GM19463 (cell line): ENCODE results near the gene PTPRM.

Source experiments
- ATAC-seq: cut with Tn5 transposase; IDR thresholded peaks from one replicate; pipeline ENCODE4 v1.9.1; 2021; ENCODE audit warnings: mild to moderate bottlenecking, moderate library complexity; ENCODE audit not compliant: unreplicated experiment

Gene PTPRM

GRCh38 chr18:8296886-8297616 is 729.9 kb downstream of the PTPRM start:
- no peak for ATAC-seq

GRCh38 chr18:8298186-8298585 is 731.1 kb downstream of the PTPRM start:
- no peak for ATAC-seq

GRCh38 chr18:8299054-8299980 is 732.2 kb downstream of the PTPRM start:
- ATAC-seq = no peak

DNA sequence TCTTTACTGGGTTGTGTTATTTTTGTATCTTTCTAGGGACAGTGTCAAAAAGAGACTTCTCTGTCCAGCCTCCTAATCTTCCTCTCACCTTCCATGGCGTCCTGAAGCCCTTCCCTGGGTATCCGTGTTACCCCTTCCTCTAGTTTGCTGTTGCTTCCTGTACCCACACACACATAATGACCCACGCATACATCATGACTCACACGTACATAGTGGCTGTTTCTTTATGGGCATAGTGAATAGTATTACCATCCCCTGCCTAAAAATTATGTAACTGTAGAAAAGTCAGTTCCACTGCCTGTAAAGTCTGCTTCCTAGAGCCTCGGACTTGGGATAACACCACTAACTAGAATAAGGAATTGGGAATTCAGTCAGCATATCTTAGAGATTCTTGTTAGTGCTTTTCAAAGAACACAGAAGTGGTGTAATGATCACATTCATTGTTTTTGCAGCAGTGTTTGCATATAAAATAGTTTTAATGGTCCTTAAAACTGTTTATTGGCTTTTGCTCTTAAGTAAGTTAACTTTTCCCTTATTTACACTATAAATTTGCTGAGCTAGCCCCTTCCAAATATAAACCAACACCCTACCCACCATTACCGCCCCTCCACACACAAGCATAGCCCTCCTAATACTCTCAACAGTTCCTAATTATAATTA is 733.8 kb downstream of the PTPRM start:
- ATAC-seq = no peak

- no peak for ATAC-seq
Observed at GRCh38 chr18:8301427-8302172, 734.5 kb downstream of the PTPRM start.

- ATAC-seq = no peak
Observed at GRCh38 chr18:8303151-8303755, 736.1 kb downstream of the PTPRM start.

DNA sequence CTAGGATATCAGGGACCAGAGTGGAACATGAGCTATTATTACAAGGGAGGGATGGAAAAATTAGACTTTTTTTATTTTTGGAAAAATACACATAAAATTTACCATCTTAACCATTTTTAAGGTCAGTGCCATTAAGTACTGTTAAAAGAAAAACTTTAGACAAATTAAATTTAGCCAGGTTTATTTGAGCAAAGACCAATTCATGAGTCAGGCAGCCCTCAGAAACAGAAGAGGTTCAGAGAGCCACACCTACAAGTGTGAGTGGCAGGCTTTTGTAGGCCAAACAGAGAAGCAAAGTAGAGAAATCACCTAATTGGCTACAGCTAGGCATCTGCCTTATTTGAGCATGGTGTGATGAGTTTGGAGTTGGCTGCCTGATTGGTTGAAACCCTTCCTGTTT is 740.8 kb downstream of the PTPRM start:
- no peak for ATAC-seq

GRCh38 chr18:8313043-8313442 is 745.9 kb downstream of the PTPRM start:
- no peak for ATAC-seq

- no peak for ATAC-seq
Observed at GRCh38 chr18:8314124-8314523, 747.0 kb downstream of the PTPRM start.

DNA sequence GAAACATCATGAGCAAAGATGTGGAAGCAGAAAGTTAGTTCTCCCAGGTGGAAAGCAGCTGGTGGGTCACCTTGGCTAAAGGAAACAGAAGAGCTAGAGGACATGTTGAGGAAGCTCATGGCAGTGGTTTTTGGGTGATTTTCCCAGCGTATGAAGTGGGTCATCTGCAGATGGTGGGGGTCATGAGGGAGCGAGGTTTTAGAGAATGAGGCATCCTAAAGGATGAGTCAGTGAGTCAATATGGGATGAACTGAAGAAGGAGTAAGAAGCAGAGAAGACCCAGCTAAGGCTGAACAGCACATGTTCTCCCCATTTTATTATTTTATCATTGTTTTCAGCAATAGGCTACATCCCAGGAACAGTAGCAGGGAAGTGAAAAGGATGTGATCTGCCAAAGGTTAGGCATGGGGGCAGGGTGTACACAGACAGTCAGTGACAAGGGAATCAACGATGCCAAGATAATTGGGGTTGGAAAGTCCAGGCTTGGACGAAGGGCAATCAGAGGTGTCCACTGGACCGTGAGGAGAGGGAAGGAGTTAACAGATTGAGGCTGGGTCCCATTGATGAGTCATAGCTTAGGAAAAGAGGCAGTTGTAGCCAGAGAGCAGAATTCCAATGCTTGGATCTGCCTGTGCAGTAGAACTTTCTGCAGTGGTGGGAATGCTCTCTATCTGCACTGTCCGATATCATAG is 752.8 kb downstream of the PTPRM start:
- ATAC-seq = no peak

DNA sequence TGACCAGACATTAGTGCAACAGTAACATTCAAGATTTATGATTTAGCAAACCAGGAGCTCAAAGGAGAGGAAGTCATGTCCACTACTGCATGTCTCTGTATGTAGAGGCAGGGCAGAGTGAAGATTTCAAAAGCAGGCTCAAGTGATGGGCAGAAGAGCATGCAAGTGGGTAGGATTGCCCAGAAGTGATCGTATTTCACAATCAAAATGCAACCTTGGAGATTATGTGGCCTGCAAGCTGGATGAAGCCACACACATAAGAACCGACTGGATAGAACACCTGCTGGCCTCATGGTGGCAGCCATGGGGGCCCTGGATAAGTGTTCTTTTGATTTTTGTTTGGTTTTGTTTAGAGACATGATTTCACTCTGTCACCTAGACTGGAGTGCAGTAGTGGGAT is 755.4 kb downstream of the PTPRM start:
- no peak for ATAC-seq

DNA sequence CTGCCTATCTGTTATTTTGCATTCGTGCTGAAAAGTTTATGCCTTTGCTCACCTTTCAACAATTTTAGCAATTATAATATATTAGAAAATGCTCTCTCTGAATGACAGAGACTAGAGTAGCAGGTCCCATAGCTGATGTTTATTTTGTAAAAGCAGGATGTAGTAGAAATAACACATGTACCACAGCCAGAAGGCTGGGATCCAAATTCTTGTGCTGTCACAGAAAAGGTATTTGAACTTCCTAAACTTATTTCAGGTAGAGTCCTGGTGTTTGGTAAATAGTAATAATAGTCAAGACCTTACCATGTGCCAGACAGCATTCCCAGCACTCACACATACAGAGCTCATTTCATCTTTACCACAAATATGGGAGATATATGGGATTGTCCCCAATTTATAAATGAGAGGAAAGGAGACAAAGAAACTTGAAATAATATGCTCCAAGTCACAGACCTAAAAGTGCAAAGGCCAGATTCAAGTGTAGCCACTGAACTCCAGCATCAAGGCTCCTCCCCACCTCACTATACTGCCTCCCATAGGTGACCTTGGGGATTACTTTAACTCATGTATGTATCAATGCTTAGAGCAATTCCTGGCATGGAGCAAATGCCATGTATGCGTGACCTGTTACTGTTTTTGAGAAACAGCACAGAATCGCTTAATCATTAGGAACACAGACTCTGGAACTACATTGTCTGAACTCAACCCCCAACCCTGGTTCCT is 757.4 kb downstream of the PTPRM start:
- no peak for ATAC-seq

DNA sequence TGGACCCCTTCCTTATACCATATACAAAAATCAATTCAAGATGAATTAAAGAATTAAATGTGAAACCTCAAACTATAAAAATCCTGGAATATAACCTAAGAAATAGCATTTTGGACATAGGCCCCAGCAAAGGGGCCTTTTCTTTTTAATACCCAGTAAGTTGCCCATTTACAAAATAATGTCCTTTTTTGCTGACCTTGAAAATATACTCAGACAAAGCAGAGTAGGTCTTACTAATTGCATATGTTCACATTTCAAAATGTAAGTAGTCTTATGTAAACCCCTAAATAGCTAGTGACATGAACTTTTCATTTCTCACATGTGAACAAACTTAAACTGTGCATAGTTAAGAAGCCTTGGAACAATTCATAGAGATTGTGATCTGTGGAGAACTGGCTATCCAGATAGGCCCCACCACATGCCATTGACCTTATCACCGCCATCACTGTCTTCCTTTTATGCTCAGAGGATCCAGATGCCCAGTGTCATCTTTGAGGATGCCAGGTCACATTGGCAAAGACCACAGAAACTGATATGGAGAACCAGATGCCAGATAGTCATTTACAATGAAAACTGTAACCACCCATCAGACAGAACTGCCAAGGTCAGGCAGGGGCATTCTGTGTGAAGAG is 759.8 kb downstream of the PTPRM start:
- no peak for ATAC-seq

- no peak for ATAC-seq
Observed at GRCh38 chr18:8328126-8328525, 761.0 kb downstream of the PTPRM start.

GRCh38 chr18:8329186-8329771 is 762.2 kb downstream of the PTPRM start:
- peak; percentile 48 for ATAC-seq

GRCh38 chr18:8330575-8330974 is 763.5 kb downstream of the PTPRM start:
- no peak for ATAC-seq

- no peak for ATAC-seq
Observed at GRCh38 chr18:8332286-8332685, 765.2 kb downstream of the PTPRM start.

- no peak for ATAC-seq
Observed at GRCh38 chr18:8333961-8334360, 766.8 kb downstream of the PTPRM start.
